ENCODE measurements around the gene HIPK2.
A peak's percentile ranks its signal among the peaks of the same experiment; 100 is the strongest.

HIPK2 gene

DNA sequence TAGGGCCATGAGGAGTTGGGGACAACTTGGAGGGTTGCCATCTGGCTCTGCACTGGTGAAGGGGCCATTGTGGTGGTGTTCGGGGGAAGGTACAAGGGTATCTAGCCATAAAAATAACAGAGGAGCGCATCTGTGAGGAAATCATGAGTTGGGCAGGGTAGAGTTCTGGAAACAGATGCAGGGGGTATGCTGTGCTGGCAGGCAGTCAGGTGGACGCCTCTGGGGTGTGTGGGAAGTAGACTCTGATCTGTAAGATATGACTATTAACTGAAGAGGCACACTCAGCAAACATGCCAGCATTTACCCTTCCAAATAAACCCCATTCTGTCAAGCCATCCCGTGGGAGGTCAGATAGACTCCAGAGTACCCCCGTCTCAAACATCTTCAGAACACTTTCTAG lies 174.5 kb downstream of the HIPK2 start:
- H3F3A ChIP-seq (ENCODE audit: low read depth), result no peaks in the 10 kb centered on the region
- H3K4me2 ChIP-seq (ENCODE audit: low read depth, low read length, poor library complexity, severe bottlenecking), result no peak overlapping the region
- H3K9ac ChIP-seq (ENCODE audit: low read depth, low read length, poor library complexity, severe bottlenecking), result no peak overlapping the region
- H3K9me2 ChIP-seq (replicated peaks; ENCODE audit: low read depth, low read length), result no peaks in the 10 kb centered on the region
- H3K4me1 ChIP-seq (ENCODE audit: insufficient read depth, low read length, poor library complexity, severe bottlenecking), result peaks cover 3% of the 10 kb centered on the region
- no peaks in the 10 kb centered on the region for H4K20me1 ChIP-seq (ENCODE audit: insufficient read depth, low read length, poor library complexity, severe bottlenecking)
- TF ChIP-seq, protein P1, sequence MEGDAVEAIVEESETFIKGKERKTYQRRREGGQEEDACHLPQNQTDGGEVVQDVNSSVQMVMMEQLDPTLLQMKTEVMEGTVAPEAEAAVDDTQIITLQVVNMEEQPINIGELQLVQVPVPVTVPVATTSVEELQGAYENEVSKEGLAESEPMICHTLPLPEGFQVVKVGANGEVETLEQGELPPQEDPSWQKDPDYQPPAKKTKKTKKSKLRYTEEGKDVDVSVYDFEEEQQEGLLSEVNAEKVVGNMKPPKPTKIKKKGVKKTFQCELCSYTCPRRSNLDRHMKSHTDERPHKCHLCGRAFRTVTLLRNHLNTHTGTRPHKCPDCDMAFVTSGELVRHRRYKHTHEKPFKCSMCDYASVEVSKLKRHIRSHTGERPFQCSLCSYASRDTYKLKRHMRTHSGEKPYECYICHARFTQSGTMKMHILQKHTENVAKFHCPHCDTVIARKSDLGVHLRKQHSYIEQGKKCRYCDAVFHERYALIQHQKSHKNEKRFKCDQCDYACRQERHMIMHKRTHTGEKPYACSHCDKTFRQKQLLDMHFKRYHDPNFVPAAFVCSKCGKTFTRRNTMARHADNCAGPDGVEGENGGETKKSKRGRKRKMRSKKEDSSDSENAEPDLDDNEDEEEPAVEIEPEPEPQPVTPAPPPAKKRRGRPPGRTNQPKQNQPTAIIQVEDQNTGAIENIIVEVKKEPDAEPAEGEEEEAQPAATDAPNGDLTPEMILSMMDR (conservative IDR thresholded peaks at IDR 0.05; ENCODE audit: low read length), result no peak
- no peak for TF ChIP-seq EZH2phosphoT487 (IDR thresholded peaks at IDR 0.05; ENCODE audit: borderline replicate concordance)
- no peak overlapping the region for H2AFZ ChIP-seq (ENCODE audit: low read length)
- no peaks in the 10 kb centered on the region for H3K9me3 ChIP-seq (ENCODE audit: insufficient read depth, low read depth, low read length)
- H3K79me2 ChIP-seq (ENCODE audit: insufficient read depth, low read length), result no peaks in the 10 kb centered on the region
- no peak overlapping the region for H3K4me3 ChIP-seq (ENCODE audit: low read length, poor library complexity, severe bottlenecking)
- peaks cover 49% of the 10 kb centered on the region for H3K36me3 ChIP-seq (ENCODE audit: insufficient read depth, low read length)
- no peaks in the 10 kb centered on the region for H3K27me3 ChIP-seq (ENCODE audit: insufficient read depth, low read length, poor library complexity, severe bottlenecking)

DNA sequence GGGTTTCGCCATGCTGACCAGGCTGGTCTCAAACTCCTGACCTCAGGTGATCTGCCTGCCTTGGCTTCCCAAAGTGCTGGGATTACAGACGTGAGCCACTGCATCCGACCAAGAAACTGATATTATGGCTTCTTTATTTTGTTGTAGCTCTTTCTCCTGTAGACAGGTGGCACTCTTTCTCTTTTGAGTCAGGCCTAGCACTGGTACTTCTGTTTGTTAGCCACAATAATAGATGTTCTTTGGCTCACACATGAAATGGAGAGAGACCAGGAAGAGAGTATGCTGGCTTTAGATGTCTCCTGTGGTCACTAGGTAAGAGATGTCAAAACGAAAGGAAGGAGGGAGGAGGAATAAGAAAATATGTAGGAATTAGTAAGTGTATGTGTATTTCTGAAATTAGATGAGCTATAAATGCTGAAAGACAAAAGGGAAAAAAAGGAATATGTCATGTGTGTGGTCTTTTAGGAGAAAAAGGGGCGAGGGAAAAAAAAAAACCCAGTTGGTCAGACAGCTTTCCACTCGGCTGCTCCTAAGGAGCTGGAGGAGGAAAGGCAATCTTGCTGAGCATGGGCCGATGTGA lies 175.6 kb downstream of the HIPK2 start:
- Histone ChIP-seq H3K79me2 (ENCODE audit: insufficient read depth, low read length) (no peaks in the 10 kb centered on the region), H4K20me1 (ENCODE audit: insufficient read depth, low read length, poor library complexity, severe bottlenecking) (no peaks in the 10 kb centered on the region), H2AFZ (ENCODE audit: low read length) (no peak overlapping the region), H3K4me3 (ENCODE audit: low read length, poor library complexity, severe bottlenecking) (no peak overlapping the region), H3K9me3 (ENCODE audit: insufficient read depth, low read depth, low read length) (no peaks in the 10 kb centered on the region), H3K9ac (ENCODE audit: low read depth, low read length, poor library complexity, severe bottlenecking) (no peak overlapping the region), H3K27me3 (ENCODE audit: insufficient read depth, low read length, poor library complexity, severe bottlenecking) (no peaks in the 10 kb centered on the region), H3K36me3 (ENCODE audit: insufficient read depth, low read length) (peaks cover 52% of the 10 kb centered on the region), H3F3A (ENCODE audit: low read depth) (no peaks in the 10 kb centered on the region), H3K4me1 (ENCODE audit: insufficient read depth, low read length, poor library complexity, severe bottlenecking) (peaks cover 3% of the 10 kb centered on the region), H3K4me2 (ENCODE audit: low read depth, low read length, poor library complexity, severe bottlenecking) (no peak overlapping the region), H3K9me2 (replicated peaks; ENCODE audit: low read depth, low read length) (no peaks in the 10 kb centered on the region)
- TF ChIP-seq EZH2phosphoT487 (IDR thresholded peaks at IDR 0.05; ENCODE audit: borderline replicate concordance), result no peak
- TF ChIP-seq, protein P1 (conservative IDR thresholded peaks at IDR 0.05; ENCODE audit: low read length), result peak; percentile 68

DNA sequence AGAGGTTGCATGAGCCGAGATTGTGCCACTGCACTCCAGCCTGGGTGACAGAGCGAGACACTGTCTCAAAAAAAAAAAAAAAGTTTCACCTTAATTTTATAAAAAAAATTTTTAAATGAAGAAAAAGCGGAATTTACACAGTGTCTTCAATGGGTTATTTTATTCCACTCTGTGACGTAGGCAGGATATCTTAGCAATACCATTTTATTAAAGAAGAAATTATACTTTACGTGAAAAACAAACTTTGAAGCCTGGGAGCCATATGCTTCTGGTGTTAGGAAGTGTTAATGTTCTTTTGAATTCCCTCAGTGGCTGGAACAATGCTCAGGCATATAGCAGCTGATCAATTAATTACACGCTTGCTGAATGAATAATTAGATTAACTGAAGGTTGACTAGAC lies 176.6 kb downstream of the HIPK2 start:
- Histone ChIP-seq H3K79me2 (ENCODE audit: insufficient read depth, low read length) (no peaks in the 10 kb centered on the region), H3K4me2 (ENCODE audit: low read depth, low read length, poor library complexity, severe bottlenecking) (no peak overlapping the region), H3K4me1 (ENCODE audit: insufficient read depth, low read length, poor library complexity, severe bottlenecking) (peaks cover 3% of the 10 kb centered on the region), H2AFZ (ENCODE audit: low read length) (no peak overlapping the region), H3K4me3 (ENCODE audit: low read length, poor library complexity, severe bottlenecking) (no peak overlapping the region), H3K9me3 (ENCODE audit: insufficient read depth, low read depth, low read length) (no peaks in the 10 kb centered on the region), H3F3A (ENCODE audit: low read depth) (no peaks in the 10 kb centered on the region), H4K20me1 (ENCODE audit: insufficient read depth, low read length, poor library complexity, severe bottlenecking) (no peaks in the 10 kb centered on the region), H3K36me3 (ENCODE audit: insufficient read depth, low read length) (peaks cover 59% of the 10 kb centered on the region), H3K27me3 (ENCODE audit: insufficient read depth, low read length, poor library complexity, severe bottlenecking) (no peaks in the 10 kb centered on the region), H3K9me2 (replicated peaks; ENCODE audit: low read depth, low read length) (no peaks in the 10 kb centered on the region), H3K9ac (ENCODE audit: low read depth, low read length, poor library complexity, severe bottlenecking) (no peak overlapping the region)
- TF ChIP-seq, protein P1 (conservative IDR thresholded peaks at IDR 0.05; ENCODE audit: low read length), result no peak
- TF ChIP-seq EZH2phosphoT487 (IDR thresholded peaks at IDR 0.05; ENCODE audit: borderline replicate concordance), result no peak
